DMS79 treated with DMSO at 0.1 percent for 48 hours (cell line): Measurements from ENCODE around the gene PEX7.
"Not testable (repeated sequence)": the region's sequence is repeated elsewhere in the genome, so short reads cannot be mapped to it uniquely, and the experiment has no call there.

Experiments used
- DNase-seq: peaks from one replicate; lab custom pipeline; 2025; lab: John Stamatoyannopoulos, UW

PEX7 gene

GRCh38 chr6:136790411-136791295, 31.7 kb upstream of the PEX7 start:
- no peak for DNase-seq

DNA sequence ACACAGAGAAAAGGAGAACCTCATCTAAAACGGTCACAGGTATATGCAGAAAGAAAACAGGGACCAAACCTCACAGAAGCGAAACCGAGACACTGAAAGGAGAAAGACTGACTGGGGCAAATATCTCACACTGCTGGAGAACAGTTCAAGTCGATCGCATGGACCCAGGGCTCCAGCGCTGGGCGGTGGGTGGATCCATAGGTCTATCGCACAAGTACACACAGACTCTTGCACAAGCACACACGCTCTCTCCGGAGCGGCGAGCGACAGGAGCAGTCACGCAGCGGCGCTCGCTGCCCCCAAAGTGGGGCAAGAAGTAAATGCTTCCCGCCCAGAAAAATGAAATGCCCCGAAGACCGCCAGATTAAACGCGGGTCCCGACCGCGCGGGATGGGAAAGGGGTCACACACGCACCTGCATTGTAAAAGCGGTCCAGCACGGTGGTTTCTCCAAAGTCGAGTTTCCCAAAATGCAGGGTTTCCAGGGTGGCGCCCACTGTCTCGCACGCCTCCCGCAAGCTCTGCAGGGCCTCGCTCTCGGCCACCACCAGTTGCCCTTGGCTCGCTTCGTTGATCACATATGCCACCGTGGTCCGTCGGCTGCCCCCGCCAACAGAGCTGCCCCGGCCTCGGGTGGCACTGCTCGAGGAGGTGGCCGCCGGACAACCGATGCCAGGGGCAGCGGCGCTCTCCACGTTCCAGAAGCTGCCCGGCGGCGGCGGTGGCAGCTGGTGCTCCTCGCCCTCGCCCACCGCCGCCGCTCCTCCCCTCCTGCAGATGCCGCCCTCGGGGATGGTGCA, 30.9 kb upstream of the PEX7 start:
- DNase-seq: peak; percentile 40

DNA sequence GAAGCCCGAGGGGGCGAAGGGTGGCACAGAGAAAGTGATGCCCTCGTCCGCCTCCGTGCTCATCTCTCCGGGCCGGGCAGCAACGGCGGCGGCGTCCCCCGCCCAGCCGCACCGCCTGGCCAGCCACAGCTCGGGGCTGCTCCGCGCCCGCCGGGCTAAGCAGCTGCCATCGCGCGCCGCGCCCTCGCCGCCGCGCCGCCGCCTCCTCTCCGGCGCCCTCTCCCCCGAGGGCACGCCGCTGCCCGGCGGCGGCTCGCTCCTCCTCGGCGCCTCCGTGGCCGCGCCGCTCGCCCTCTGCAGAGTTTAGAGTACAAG, 30.3 kb upstream of the PEX7 start:
- no peak for DNase-seq

DNA sequence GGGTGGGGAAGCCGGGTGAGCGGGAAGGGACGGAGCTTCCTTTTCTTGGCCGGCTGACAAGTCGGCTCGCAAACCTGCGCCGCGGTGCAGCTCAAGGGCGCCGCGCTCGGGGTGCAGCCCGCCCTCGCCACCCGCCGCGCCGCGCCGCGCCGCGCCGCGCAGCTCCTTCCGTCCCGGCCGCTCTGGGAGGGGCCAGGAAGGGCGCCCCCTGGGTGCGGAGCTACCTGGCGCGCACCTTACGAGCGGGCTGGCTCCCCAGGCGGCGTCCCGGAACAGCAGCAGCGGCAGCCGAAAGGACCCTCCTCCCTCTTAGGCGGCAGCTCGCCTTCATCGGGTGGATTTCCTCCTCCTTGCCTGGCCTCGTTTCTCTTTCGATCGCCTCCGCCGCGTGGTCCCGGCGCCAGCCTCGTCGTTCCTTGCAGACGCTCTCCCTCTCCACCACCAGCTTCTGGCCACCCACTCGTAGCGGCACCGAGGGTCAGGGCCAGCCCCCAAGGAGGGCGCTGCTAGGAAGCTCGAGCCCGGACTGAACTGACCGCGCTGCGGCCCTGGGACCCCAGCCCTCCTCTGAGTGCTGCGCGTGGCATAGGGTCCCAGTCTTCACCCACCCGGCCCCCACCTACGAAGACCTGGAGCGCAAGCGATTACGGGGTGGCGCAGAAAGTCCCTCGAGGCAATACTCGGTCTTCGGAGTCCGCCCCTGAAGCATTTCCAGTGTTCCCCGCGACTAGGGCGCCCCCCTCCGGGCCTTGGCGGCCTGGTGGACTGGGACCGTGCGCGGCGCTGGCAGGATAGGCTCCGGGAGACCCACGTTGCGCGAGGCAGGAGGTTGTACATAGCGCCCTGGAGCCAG, 29.8 kb upstream of the PEX7 start, which contains the start of gene MAP3K5:
MAP3K5 (minus strand) TSS at position 68 of the 853 bp plus-strand sequence. CDS start 320 bp downstream, outside the sequence.
- peak; percentile 84 for DNase-seq

DNA sequence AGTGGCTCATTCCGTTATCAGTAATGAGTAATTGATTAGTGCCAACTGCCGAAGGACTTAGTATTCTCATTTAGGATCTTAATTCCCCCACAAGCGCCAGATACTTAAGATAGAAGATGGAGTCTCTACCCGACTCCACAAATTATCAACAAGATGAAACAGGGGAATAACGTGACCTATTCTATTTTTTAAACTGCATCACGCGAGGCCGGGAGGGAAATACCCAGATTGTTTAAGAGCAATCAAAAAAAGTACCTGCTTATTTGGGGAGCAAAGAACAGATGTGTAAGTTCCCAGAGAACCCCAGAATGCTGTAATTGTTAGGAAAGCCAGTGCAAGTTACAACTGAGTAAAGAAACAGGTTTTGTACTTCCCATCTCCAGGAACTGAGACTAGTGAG, 29.0 kb upstream of the PEX7 start:
- no peak for DNase-seq

GRCh38 chr6:136795386-136795785, 27.0 kb upstream of the PEX7 start:
- no peak for DNase-seq

DNA sequence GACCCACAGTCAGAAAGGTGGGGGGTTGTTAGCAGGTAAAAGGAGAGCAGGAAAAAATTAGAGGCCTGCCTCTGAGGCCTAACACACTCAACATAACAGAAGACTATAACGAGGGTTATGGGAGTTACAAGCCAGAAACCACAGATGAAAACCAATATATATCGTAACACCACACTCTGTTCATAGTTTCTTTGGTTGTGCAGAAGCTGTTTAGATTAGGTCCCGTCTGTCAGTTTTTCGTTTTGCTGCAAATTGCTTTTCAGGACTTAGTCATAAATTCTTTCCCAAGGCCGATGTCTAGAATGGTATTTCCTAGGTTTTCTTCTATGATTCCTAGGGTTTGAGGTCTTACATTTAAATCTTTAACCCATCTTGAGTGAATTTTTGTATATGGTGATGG, 26.4 kb upstream of the PEX7 start:
- no peak for DNase-seq

GRCh38 chr6:136798044-136798443, 24.3 kb upstream of the PEX7 start:
- no peak for DNase-seq

GRCh38 chr6:136801581-136801980, 20.8 kb upstream of the PEX7 start:
- DNase-seq: no peak

DNA sequence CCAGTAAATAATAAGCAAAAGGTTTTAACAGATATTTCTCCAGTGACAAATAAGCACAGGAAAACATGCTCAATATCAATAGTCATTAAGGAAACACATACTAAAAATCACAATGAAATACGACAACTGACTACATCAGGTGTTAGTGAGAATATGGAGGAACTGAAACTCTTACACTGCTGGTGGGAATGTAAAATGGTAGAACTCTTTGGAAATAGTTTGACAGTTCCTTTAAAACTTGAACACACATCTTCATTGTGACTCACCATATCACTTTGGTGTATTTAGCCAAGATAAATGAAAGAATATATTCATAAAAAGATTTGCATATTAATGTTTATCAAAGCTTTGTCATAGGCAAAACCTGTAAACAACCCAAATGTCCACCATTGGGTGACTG, 18.8 kb upstream of the PEX7 start:
- no peak for DNase-seq

GRCh38 chr6:136809091-136809860, 13.1 kb upstream of the PEX7 start:
- no peak for DNase-seq

- DNase-seq: no peak
Measured at GRCh38 chr6:136811272-136811671, 11.1 kb upstream of the PEX7 start.

GRCh38 chr6:136812174-136812573, 10.2 kb upstream of the PEX7 start:
- DNase-seq: no peak

- DNase-seq: not testable (repeated sequence)
Measured at GRCh38 chr6:136815608-136816007, 6.8 kb upstream of the PEX7 start.

GRCh38 chr6:136816656-136817055, 5.7 kb upstream of the PEX7 start:
- no peak for DNase-seq

DNA sequence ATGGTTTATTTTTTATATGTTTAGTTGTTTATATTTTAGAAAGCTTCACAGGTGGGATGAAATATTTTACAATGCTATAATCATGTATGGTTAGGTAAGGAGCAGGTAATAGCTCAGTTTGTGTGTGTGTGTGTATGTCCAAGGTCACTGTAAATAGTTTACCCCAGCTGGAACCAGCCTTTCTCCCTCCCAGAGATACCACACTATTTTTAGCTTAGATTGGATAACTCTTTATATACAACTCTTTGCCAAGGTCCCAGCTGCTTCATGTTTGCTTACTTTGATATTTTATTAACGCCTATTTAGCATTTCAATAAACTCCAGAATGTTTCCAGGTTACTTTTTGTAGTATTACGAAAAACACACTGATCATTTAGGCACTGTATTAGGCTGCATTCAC, 1.8 kb upstream of the PEX7 start:
- DNase-seq: no peak

GRCh38 chr6:136822046-136822375, 381 bp upstream of the PEX7 start:
- DNase-seq: no peak

DNA sequence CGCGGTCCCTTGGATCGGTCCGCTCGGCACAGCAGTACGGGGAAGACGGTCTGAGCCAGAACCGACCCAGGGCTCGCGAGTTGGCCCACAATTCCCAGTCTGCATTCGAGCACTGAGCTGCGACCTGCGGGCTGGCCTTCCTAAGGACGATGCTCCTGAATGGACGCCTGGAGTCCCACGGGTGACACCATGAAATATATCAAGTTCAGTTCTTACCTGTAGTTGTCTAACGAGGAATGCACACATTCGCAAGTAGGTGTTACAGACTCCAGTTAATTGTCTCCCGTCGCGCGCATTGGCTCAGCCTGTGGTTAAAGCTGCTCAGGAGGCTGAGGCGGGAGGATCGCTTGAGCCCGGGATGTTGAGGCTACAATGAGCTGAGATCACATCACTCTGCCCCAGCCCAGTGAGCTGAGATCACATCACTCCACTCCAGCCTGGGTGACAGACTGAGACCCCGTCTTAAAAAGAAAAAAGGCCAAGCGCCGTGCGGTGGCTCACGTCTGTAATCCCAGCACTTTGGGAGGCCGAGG, 802 bp downstream of the PEX7 start:
- peak; percentile 38 for DNase-seq

GRCh38 chr6:136826216-136826615, 3.8 kb downstream of the PEX7 start:
- no peak for DNase-seq

- no peak for DNase-seq
Measured at GRCh38 chr6:136831873-136832562, 9.6 kb downstream of the PEX7 start.
